ENCODE measurements around the gene RERE. TPM values are rescaled to one million over a fixed set of nuclear protein-coding genes. Genes with fewer than 3 reads are reported as not detected.
A peak's percentile ranks its signal among the peaks of the same experiment; 100 is the strongest.
"Not testable (repeated sequence)": the region's sequence is repeated elsewhere in the genome, so short reads cannot be mapped to it uniquely, and the experiment has no call there.

RERE gene
- total RNA-seq, 2 donors from 2014 or later = 207 to 322 TPM

GRCh38 chr1:8731162-8731561 is 86.3 kb downstream of the RERE start:
- 91% methylated on average over 4 of the region's 4 CpGs for WGBS
- no peak overlapping the region for H3K4me3 ChIP-seq
- no peaks in the 10 kb centered on the region for H3K4me1 ChIP-seq (replicated peaks)
- no peaks in the 10 kb centered on the region for H3K36me3 ChIP-seq
- H3K9me3 ChIP-seq = no peaks in the 10 kb centered on the region
- intact Hi-C loops (cut with DNase I) = no loop called here
- H3K27me3 ChIP-seq (replicated peaks; ENCODE audit: insufficient read depth) = no peaks in the 10 kb centered on the region
- H3K27ac ChIP-seq = no peak overlapping the region
- no peak for DNase-seq (ENCODE audit: low spot score)
- TF ChIP-seq POLR2AphosphoS5 (IDR thresholded peaks at IDR 0.05) = no peak
- no peak for TF ChIP-seq CTCF (IDR thresholded peaks at IDR 0.05)
- no peak for TF ChIP-seq POLR2A (IDR thresholded peaks at IDR 0.05)

- WGBS = 83% methylated on average over 3 of the region's 3 CpGs
- no peak for TF ChIP-seq POLR2A (IDR thresholded peaks at IDR 0.05)
- no peak for TF ChIP-seq POLR2AphosphoS5 (IDR thresholded peaks at IDR 0.05)
- no peak for TF ChIP-seq CTCF (IDR thresholded peaks at IDR 0.05)
- no peaks in the 10 kb centered on the region for H3K9me3 ChIP-seq
- no peaks in the 10 kb centered on the region for H3K27me3 ChIP-seq (replicated peaks; ENCODE audit: insufficient read depth)
- DNase-seq (ENCODE audit: low spot score) = no peak
- H3K4me1 ChIP-seq (replicated peaks) = peaks cover 4% of the 10 kb centered on the region
- H3K4me3 ChIP-seq = no peak overlapping the region
- H3K27ac ChIP-seq = no peak overlapping the region
- intact Hi-C loops (cut with DNase I) = loop anchor here (5.0 to 10.0 kb wide), 2 partner anchors 166 to 264 kb away; no protein-coding TSS in a partner anchor
- H3K36me3 ChIP-seq = no peaks in the 10 kb centered on the region
These were observed 89.0 kb downstream of the RERE start for GRCh38 chr1:8728464-8728863.

GRCh38 chr1:8727809-8728213 is 89.6 kb downstream of the RERE start:
- intact Hi-C loops (cut with DNase I) = loop anchor here (5.0 to 10.0 kb wide), 2 partner anchors 166 to 263 kb away; no protein-coding TSS in a partner anchor
- Histone ChIP-seq H3K9me3 (no peaks in the 10 kb centered on the region), H3K27ac (no peak overlapping the region), H3K4me1 (replicated peaks) (peaks cover 4% of the 10 kb centered on the region), H3K36me3 (no peaks in the 10 kb centered on the region), H3K27me3 (replicated peaks; ENCODE audit: insufficient read depth) (no peaks in the 10 kb centered on the region), H3K4me3 (no peak overlapping the region)
- 55% methylated on average over 4 of the region's 4 CpGs for WGBS
- no peak for DNase-seq (ENCODE audit: low spot score)
- TF ChIP-seq CTCF (IDR thresholded peaks at IDR 0.05) (no peak), POLR2AphosphoS5 (IDR thresholded peaks at IDR 0.05) (no peak), POLR2A (IDR thresholded peaks at IDR 0.05) (no peak)

GRCh38 chr1:8727316-8727715 is 90.1 kb downstream of the RERE start:
- not testable (repeated sequence) for H3K36me3 ChIP-seq; H3K4me1 ChIP-seq (replicated peaks); H3K27me3 ChIP-seq (replicated peaks; ENCODE audit: insufficient read depth); DNase-seq (ENCODE audit: low spot score); H3K27ac ChIP-seq; H3K9me3 ChIP-seq; H3K4me3 ChIP-seq
- 96% methylated on average over 14 of the region's 14 CpGs for WGBS
- intact Hi-C loops (cut with DNase I) = loop anchor here (5.0 to 10.0 kb wide), 2 partner anchors 165 to 263 kb away; no protein-coding TSS in a partner anchor

- H3K9me3 ChIP-seq; H3K4me1 ChIP-seq (replicated peaks): not testable (repeated sequence)
These were observed 90.6 kb downstream of the RERE start for GRCh38 chr1:8726801-8727186.

GRCh38 chr1:8723010-8723409 is 94.4 kb downstream of the RERE start:
- no peak for DNase-seq (ENCODE audit: low spot score)
- H3K27ac ChIP-seq = no peak overlapping the region
- H3K4me3 ChIP-seq = no peak overlapping the region
- intact Hi-C loops (cut with DNase I) = loop anchor here (10.0 kb wide), 1 partner anchor 258 kb away; no protein-coding TSS in a partner anchor
- TF ChIP-seq POLR2AphosphoS5 (IDR thresholded peaks at IDR 0.05) = no peak
- no peak for TF ChIP-seq CTCF (IDR thresholded peaks at IDR 0.05)
- no peak for TF ChIP-seq POLR2A (IDR thresholded peaks at IDR 0.05)
- 49% methylated on average over 2 of the region's 2 CpGs for WGBS
- peaks cover 4% of the 10 kb centered on the region for H3K4me1 ChIP-seq (replicated peaks)
- no peaks in the 10 kb centered on the region for H3K27me3 ChIP-seq (replicated peaks; ENCODE audit: insufficient read depth)
- H3K36me3 ChIP-seq = no peaks in the 10 kb centered on the region
- no peaks in the 10 kb centered on the region for H3K9me3 ChIP-seq

More at GRCh38 chr1:8726801-8727186, 90.6 kb downstream of the RERE start:
- not testable (repeated sequence) for H3K27me3 ChIP-seq (replicated peaks; ENCODE audit: insufficient read depth); H3K36me3 ChIP-seq; DNase-seq (ENCODE audit: low spot score); H3K4me3 ChIP-seq
- intact Hi-C loops (cut with DNase I) = loop anchor here (5.0 to 10.0 kb wide), 2 partner anchors 164 to 262 kb away; no protein-coding TSS in a partner anchor
- H3K27ac ChIP-seq = peak overlapping the region in 1 of 2 donors; percentile 37
- 60% methylated on average over 7 of the region's 7 CpGs for WGBS
